ENCODE results near the gene AP2A1. TPM values are rescaled to one million over a fixed set of nuclear protein-coding genes. Genes with fewer than 3 reads are reported as not detected.

Gene AP2A1
- total and polyA plus RNA-seq, 3 donors from 2014 or later: 226 to 358 (median 301) TPM

DNA sequence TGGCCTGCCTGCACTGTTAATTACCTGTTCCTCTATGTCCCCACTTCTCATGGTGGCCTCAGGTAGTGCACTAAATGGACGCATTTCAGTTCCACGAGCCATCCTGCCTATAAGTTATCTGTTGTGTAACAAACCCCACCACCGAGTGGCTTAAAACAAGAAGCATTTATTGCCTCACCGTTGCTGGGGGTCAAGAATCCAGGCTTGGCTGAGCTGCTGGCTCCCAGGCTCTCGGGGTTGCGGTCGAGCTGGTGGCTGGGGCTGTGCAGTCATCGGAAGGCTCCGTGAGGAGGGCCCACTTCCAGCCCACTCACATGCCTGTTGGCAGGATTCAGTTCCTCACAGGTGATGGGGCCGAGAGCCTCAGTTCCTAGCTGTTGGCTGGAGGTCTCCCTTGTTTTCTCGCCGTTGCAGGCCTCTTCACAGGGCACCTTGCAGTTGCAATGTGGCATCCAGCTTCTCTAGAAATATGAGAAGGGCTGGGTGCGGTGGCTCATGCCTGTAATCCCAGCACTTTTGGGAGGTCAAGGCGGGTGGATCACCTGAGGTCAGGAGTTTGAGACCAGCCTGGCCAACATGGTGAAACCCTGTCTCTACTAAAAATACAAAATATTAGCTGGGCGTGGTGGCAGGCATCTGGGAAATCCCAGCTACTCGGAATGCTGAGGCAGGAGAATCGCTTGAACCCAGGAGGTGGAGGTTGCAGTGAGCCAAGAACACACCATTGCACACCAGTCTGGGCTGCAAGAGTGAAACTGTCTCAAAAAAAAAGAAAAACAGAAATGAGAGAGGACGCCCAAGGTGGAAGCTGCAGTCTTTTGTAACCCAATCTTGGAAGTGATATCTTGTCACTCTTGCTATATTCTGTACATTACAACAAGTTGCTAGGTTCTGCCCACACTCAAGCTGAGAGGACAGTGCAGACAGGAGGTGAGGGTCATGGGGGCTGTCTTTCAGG is 77.6 kb downstream of the AP2A1 start:
- 87 to 89% methylated on average over 15 to 18 of the region's 18 CpGs for WGBS, 2 donors
- Histone ChIP-seq H3K36me3 (ENCODE audit: low read depth, missing control alignments) (no peaks in the 10 kb centered on the region), H3K27me3 (no peaks in the 10 kb centered on the region), H3K4me1 (no peaks in the 10 kb centered on the region), H3K9me3 (no peaks in the 10 kb centered on the region), H3K27ac (no peak overlapping the region), H3K4me3 (no peak overlapping the region)
- intact Hi-C loops (cut with DNase I; ENCODE audit: low total_unique reads): no loop called here
- TF ChIP-seq CTCF (IDR thresholded peaks at IDR 0.05) (no peak), POLR2A (IDR thresholded peaks at IDR 0.05) (no peak)
- no peak for DNase-seq

DNA sequence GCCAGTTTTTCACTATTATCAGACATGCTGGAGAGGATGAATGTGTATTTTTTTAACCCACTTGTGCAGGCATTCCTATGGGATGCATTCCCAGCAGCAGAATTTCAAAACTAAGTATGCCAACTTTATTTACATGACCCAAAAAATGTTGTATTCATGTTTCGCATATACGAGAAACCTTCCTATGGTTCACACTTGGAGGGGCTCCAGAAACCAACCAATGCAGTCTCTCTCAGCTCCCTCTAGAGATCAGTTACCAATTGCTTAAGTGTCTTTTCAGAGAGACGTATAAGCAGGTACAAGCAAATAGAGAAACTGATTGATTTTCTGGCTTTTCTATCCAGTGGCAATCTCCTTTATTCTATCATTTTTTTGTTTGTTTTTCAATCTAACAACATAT is 78.6 kb downstream of the AP2A1 start:
- intact Hi-C loops (cut with DNase I; ENCODE audit: low total_unique reads): no loop called here
- no peak for DNase-seq
- Histone ChIP-seq H3K36me3 (ENCODE audit: low read depth, missing control alignments) (no peaks in the 10 kb centered on the region), H3K4me3 (no peak overlapping the region), H3K9me3 (no peaks in the 10 kb centered on the region), H3K4me1 (no peaks in the 10 kb centered on the region), H3K27ac (no peak overlapping the region), H3K27me3 (no peaks in the 10 kb centered on the region)
- TF ChIP-seq CTCF (IDR thresholded peaks at IDR 0.05): no peak
- TF ChIP-seq POLR2A (IDR thresholded peaks at IDR 0.05): no peak
- 84 to 86% methylated on average over 3 of the region's 3 CpGs for WGBS, 2 donors

GRCh38 chr19:49846408-49846807 is 79.6 kb downstream of the AP2A1 start:
- no peak for TF ChIP-seq CTCF (IDR thresholded peaks at IDR 0.05)
- TF ChIP-seq POLR2A (IDR thresholded peaks at IDR 0.05): no peak
- Histone ChIP-seq H3K27me3 (no peaks in the 10 kb centered on the region), H3K36me3 (ENCODE audit: low read depth, missing control alignments) (no peaks in the 10 kb centered on the region), H3K27ac (no peak overlapping the region), H3K4me3 (no peak overlapping the region), H3K4me1 (no peaks in the 10 kb centered on the region), H3K9me3 (no peaks in the 10 kb centered on the region)
- intact Hi-C loops (cut with DNase I; ENCODE audit: low total_unique reads): no loop called here
- WGBS, 2 donors: 78 to 86% methylated on average over 5 of the region's 5 CpGs
- no peak for DNase-seq

GRCh38 chr19:49847731-49848696 is 81.2 kb downstream of the AP2A1 start:
- Histone ChIP-seq H3K4me1 (peaks cover 11% of the 10 kb centered on the region), H3K36me3 (ENCODE audit: low read depth, missing control alignments) (no peaks in the 10 kb centered on the region), H3K9me3 (no peaks in the 10 kb centered on the region), H3K27ac (no peak overlapping the region), H3K27me3 (no peaks in the 10 kb centered on the region), H3K4me3 (no peak overlapping the region)
- no peak for TF ChIP-seq POLR2A (IDR thresholded peaks at IDR 0.05)
- no peak for TF ChIP-seq CTCF (IDR thresholded peaks at IDR 0.05)
- no peak for DNase-seq
- intact Hi-C loops (cut with DNase I; ENCODE audit: low total_unique reads): no loop called here
- WGBS, 2 donors: 81 to 90% methylated on average over 10 of the region's 10 CpGs
